ENCODE data around the gene SPRR2E.
"Not testable (repeated sequence)": the region's sequence is repeated elsewhere in the genome, so short reads cannot be mapped to it uniquely, and the experiment has no call there.

The SPRR2E gene

GRCh38 chr1:153119491-153119971 lies 25.2 kb upstream of the SPRR2E start:
- 85% methylated on average over 3 of the region's 3 CpGs for WGBS
- H3K4me3 ChIP-seq (ENCODE audit: low read length): no peak overlapping the region

GRCh38 chr1:153115264-153115663 lies 20.9 kb upstream of the SPRR2E start:
- not testable (repeated sequence) for H3K27ac ChIP-seq (ENCODE audit: low read depth, low read length); H3K36me3 ChIP-seq (ENCODE audit: insufficient read depth, low read length); H3K9ac ChIP-seq (ENCODE audit: low read depth, low read length); H3K27me3 ChIP-seq (ENCODE audit: insufficient read depth, low read length); H3K4me1 ChIP-seq (ENCODE audit: insufficient read depth, low read length); H3K4me3 ChIP-seq (ENCODE audit: low read length); H3K9me3 ChIP-seq (ENCODE audit: insufficient read depth, low read depth, low read length)

More at GRCh38 chr1:153119491-153119971, 25.2 kb upstream of the SPRR2E start:
- no peak overlapping the region for H3K27ac ChIP-seq (ENCODE audit: low read depth, low read length)
- H3K9me3 ChIP-seq (ENCODE audit: insufficient read depth, low read depth, low read length): peaks cover 3% of the 10 kb centered on the region; the same call in 1 of the 2 replicates
- no peaks in the 10 kb centered on the region for H3K36me3 ChIP-seq (ENCODE audit: insufficient read depth, low read length)
- peaks cover 10% of the 10 kb centered on the region for H3K4me1 ChIP-seq (ENCODE audit: insufficient read depth, low read length)
- no peak overlapping the region for H3K9ac ChIP-seq (ENCODE audit: low read depth, low read length)
- no peaks in the 10 kb centered on the region for H3K27me3 ChIP-seq (ENCODE audit: insufficient read depth, low read length)

GRCh38 chr1:153113416-153113815 lies 19.1 kb upstream of the SPRR2E start, which contains the start of gene SPRR2F:
Gene SPRR2F (minus strand): TSS chr1:153113516. CDS start chr1:153112733, 783 bp downstream.
- 91% methylated on average over 3 of the region's 3 CpGs for WGBS
- H3K9ac ChIP-seq (ENCODE audit: low read depth, low read length): no peak within 1 kb of the TSS
- H3K36me3 ChIP-seq (ENCODE audit: insufficient read depth, low read length): no peaks in the 10 kb centered on the region
- H3K4me3 ChIP-seq (ENCODE audit: low read length): no peak within 1 kb of the TSS
- no peaks in the 10 kb centered on the region for H3K27me3 ChIP-seq (ENCODE audit: insufficient read depth, low read length)
- no peak within 1 kb of the TSS for H3K27ac ChIP-seq (ENCODE audit: low read depth, low read length)
- no peaks in the 10 kb centered on the region for H3K9me3 ChIP-seq (ENCODE audit: insufficient read depth, low read depth, low read length)
- 0 out of 2 replicates have a peak, but pooled peaks cover 5% of the 10 kb centered on the region for H3K4me1 ChIP-seq (ENCODE audit: insufficient read depth, low read length)

- WGBS: 88% methylated on average over 5 of the region's 5 CpGs
- not testable (repeated sequence) for H3K4me3 ChIP-seq (ENCODE audit: low read length); H3K9me3 ChIP-seq (ENCODE audit: insufficient read depth, low read depth, low read length); H3K27ac ChIP-seq (ENCODE audit: low read depth, low read length); H3K4me1 ChIP-seq (ENCODE audit: insufficient read depth, low read length); H3K27me3 ChIP-seq (ENCODE audit: insufficient read depth, low read length); H3K36me3 ChIP-seq (ENCODE audit: insufficient read depth, low read length); H3K9ac ChIP-seq (ENCODE audit: low read depth, low read length)
Observed at GRCh38 chr1:153112454-153112853, 18.1 kb upstream of the SPRR2E start.

- Histone ChIP-seq H3K9ac (ENCODE audit: low read depth, low read length) (no peak overlapping the region), H3K4me1 (ENCODE audit: insufficient read depth, low read length) (no peaks in the 10 kb centered on the region), H3K4me3 (ENCODE audit: low read length) (no peak overlapping the region), H3K27ac (ENCODE audit: low read depth, low read length) (no peak overlapping the region), H3K9me3 (ENCODE audit: insufficient read depth, low read depth, low read length) (no peaks in the 10 kb centered on the region), H3K27me3 (ENCODE audit: insufficient read depth, low read length) (no peaks in the 10 kb centered on the region), H3K36me3 (ENCODE audit: insufficient read depth, low read length) (no peaks in the 10 kb centered on the region)
- WGBS: 100% methylated on average over 2 of the region's 5 CpGs
Observed at GRCh38 chr1:153100245-153100644, 5.9 kb upstream of the SPRR2E start.

GRCh38 chr1:153099461-153100045 lies 5.2 kb upstream of the SPRR2E start:
- no peak overlapping the region for H3K9ac ChIP-seq (ENCODE audit: low read depth, low read length)
- no peaks in the 10 kb centered on the region for H3K36me3 ChIP-seq (ENCODE audit: insufficient read depth, low read length)
- H3K27ac ChIP-seq (ENCODE audit: low read depth, low read length): no peak overlapping the region
- H3K4me1 ChIP-seq (ENCODE audit: insufficient read depth, low read length): no peaks in the 10 kb centered on the region
- WGBS: 99% methylated on average over 9 of the region's 9 CpGs
- H3K27me3 ChIP-seq (ENCODE audit: insufficient read depth, low read length): no peaks in the 10 kb centered on the region
- no peak overlapping the region for H3K4me3 ChIP-seq (ENCODE audit: low read length)
- no peaks in the 10 kb centered on the region for H3K9me3 ChIP-seq (ENCODE audit: insufficient read depth, low read depth, low read length)

- H3K36me3 ChIP-seq (ENCODE audit: insufficient read depth, low read length): no peaks in the 10 kb centered on the region
- no peak overlapping the region for H3K9ac ChIP-seq (ENCODE audit: low read depth, low read length)
- H3K4me1 ChIP-seq (ENCODE audit: insufficient read depth, low read length): no peaks in the 10 kb centered on the region
- no peak overlapping the region for H3K27ac ChIP-seq (ENCODE audit: low read depth, low read length)
- no peaks in the 10 kb centered on the region for H3K9me3 ChIP-seq (ENCODE audit: insufficient read depth, low read depth, low read length)
- H3K4me3 ChIP-seq (ENCODE audit: low read length): no peak overlapping the region
- no peaks in the 10 kb centered on the region for H3K27me3 ChIP-seq (ENCODE audit: insufficient read depth, low read length)
Observed at GRCh38 chr1:153095764-153096163, 1.4 kb upstream of the SPRR2E start.

GRCh38 chr1:153087652-153088051 lies 6.7 kb downstream of the SPRR2E start:
- H3K9ac ChIP-seq (ENCODE audit: low read depth, low read length): no peak overlapping the region
- no peaks in the 10 kb centered on the region for H3K9me3 ChIP-seq (ENCODE audit: insufficient read depth, low read depth, low read length)
- no peaks in the 10 kb centered on the region for H3K27me3 ChIP-seq (ENCODE audit: insufficient read depth, low read length)
- no peak overlapping the region for H3K4me3 ChIP-seq (ENCODE audit: low read length)
- H3K36me3 ChIP-seq (ENCODE audit: insufficient read depth, low read length): no peaks in the 10 kb centered on the region
- 91% methylated on average over 1 of the region's 1 CpG for WGBS
- no peaks in the 10 kb centered on the region for H3K4me1 ChIP-seq (ENCODE audit: insufficient read depth, low read length)
- no peak overlapping the region for H3K27ac ChIP-seq (ENCODE audit: low read depth, low read length)

- Histone ChIP-seq H3K27me3 (ENCODE audit: insufficient read depth, low read length) (no peaks in the 10 kb centered on the region), H3K4me3 (ENCODE audit: low read length) (no peak overlapping the region), H3K4me1 (ENCODE audit: insufficient read depth, low read length) (no peaks in the 10 kb centered on the region), H3K9me3 (ENCODE audit: insufficient read depth, low read depth, low read length) (no peaks in the 10 kb centered on the region), H3K9ac (ENCODE audit: low read depth, low read length) (no peak overlapping the region), H3K27ac (ENCODE audit: low read depth, low read length) (no peak overlapping the region), H3K36me3 (ENCODE audit: insufficient read depth, low read length) (no peaks in the 10 kb centered on the region)
- 100% methylated on average over 2 of the region's 3 CpGs for WGBS
Observed at GRCh38 chr1:153081736-153082135, 12.6 kb downstream of the SPRR2E start.

GRCh38 chr1:153072806-153073726 lies 21.3 kb downstream of the SPRR2E start:
- no peak overlapping the region for H3K27ac ChIP-seq (ENCODE audit: low read depth, low read length)
- H3K9me3 ChIP-seq (ENCODE audit: insufficient read depth, low read depth, low read length): no peaks in the 10 kb centered on the region
- no peaks in the 10 kb centered on the region for H3K4me1 ChIP-seq (ENCODE audit: insufficient read depth, low read length)
- H3K4me3 ChIP-seq (ENCODE audit: low read length): no peak overlapping the region
- H3K9ac ChIP-seq (ENCODE audit: low read depth, low read length): no peak overlapping the region
- no peaks in the 10 kb centered on the region for H3K36me3 ChIP-seq (ENCODE audit: insufficient read depth, low read length)
- H3K27me3 ChIP-seq (ENCODE audit: insufficient read depth, low read length): no peaks in the 10 kb centered on the region
- WGBS: 88% methylated on average over 5 of the region's 5 CpGs

GRCh38 chr1:153071511-153071910 lies 22.8 kb downstream of the SPRR2E start, which contains the start of gene SPRR2B:
Gene SPRR2B (minus strand): TSS chr1:153071611. CDS start chr1:153070839, 772 bp downstream.
- Histone ChIP-seq H3K4me1 (ENCODE audit: insufficient read depth, low read length) (no peaks in the 10 kb centered on the region), H3K36me3 (ENCODE audit: insufficient read depth, low read length) (no peaks in the 10 kb centered on the region), H3K4me3 (ENCODE audit: low read length) (no peak within 1 kb of the TSS), H3K9ac (ENCODE audit: low read depth, low read length) (no peak within 1 kb of the TSS), H3K27me3 (ENCODE audit: insufficient read depth, low read length) (no peaks in the 10 kb centered on the region), H3K27ac (ENCODE audit: low read depth, low read length) (no peak within 1 kb of the TSS), H3K9me3 (ENCODE audit: insufficient read depth, low read depth, low read length) (no peaks in the 10 kb centered on the region)
- WGBS: 42% methylated on average over 2 of the region's 2 CpGs

All from HUES64 (cell line).